CD14-positive monocyte (primary cell): ENCODE data around the gene EIF4B. TPM values are rescaled to one million over a fixed set of nuclear protein-coding genes. Genes with fewer than 3 reads are reported as not detected.
"Not testable (repeated sequence)": the region's sequence is repeated elsewhere in the genome, so short reads cannot be mapped to it uniquely, and the experiment has no call there.

Experiments used
- DNase-seq, 3 donors: peaks; one replicate each; pipeline ENCODE4 v3.0.0-alpha.2; 2011 to 2022
- H2AFZ ChIP-seq: 2 replicates; pipeline ENCODE4 v1.6.0; 2012; ENCODE audit warnings: mild to moderate bottlenecking, low read depth, low read length, inconsistent platforms; ENCODE audit not compliant: insufficient read depth, poor library complexity, severe bottlenecking
- H3K27ac ChIP-seq, 2 donors: 1 replicate in 1 of 2; 2 replicates in 1 of 2; pipeline ENCODE4 v1.5.1; 2012 to 2013; ENCODE audit warnings: low read length in 2 of 2, control low read depth in 1 of 2, inconsistent platforms in 1 of 2, low read depth in 1 of 2, mild to moderate bottlenecking in 1 of 2
- H3K27me3 ChIP-seq, 2 donors: one replicate each; pipeline versions ENCODE4 v1.6.0 to v1.6.1; 2011 to 2013; ENCODE audit warnings: low read length in 2 of 2; ENCODE audit not compliant: control insufficient read depth in 2 of 2, insufficient read depth in 2 of 2
- H3K36me3 ChIP-seq, 2 donors: replicated peaks in 1 of 2; 1 replicate in 1 of 2; 2 replicates in 1 of 2; pipeline versions ENCODE4 v1.5.1 to v1.6.1; 2012 to 2013; ENCODE audit warnings: low read length in 2 of 2, control low read depth in 1 of 2, inconsistent platforms in 1 of 2, mild to moderate bottlenecking in 1 of 2; ENCODE audit not compliant: insufficient read depth in 2 of 2, control insufficient read depth in 1 of 2
- H3K4me1 ChIP-seq, 2 donors: 1 replicate in 1 of 2; 2 replicates in 1 of 2; pipeline versions ENCODE4 v1.5.1 to v1.6.1; 2012 to 2013; ENCODE audit warnings: low read length in 2 of 2, control low read depth in 1 of 2, inconsistent platforms in 1 of 2, mild to moderate bottlenecking in 1 of 2, moderate library complexity in 1 of 2; ENCODE audit not compliant: insufficient read depth in 2 of 2, control insufficient read depth in 1 of 2
- H3K4me2 ChIP-seq: replicated peaks from 2 replicates; pipeline ENCODE3; 2012; ENCODE audit warnings: low read length, moderate library complexity, mild to moderate bottlenecking; ENCODE audit not compliant: poor library complexity, severe bottlenecking; ENCODE audit errors: extremely low read depth
- H3K4me3 ChIP-seq, 3 experiments: fragments of 200-600 bp in 1 of 3; sonication (generic) in 1 of 3; replicated peaks in 1 of 3; 1 replicate in 2 of 3; 2 replicates in 1 of 3; pipeline ENCODE4 v1.5.1; 2011 to 2013; ENCODE audit warnings: low read length in 3 of 3, mild to moderate bottlenecking in 3 of 3, control low read depth in 2 of 3, low read depth in 2 of 3, inconsistent platforms in 1 of 3, moderate library complexity in 1 of 3
- H3K79me2 ChIP-seq: 2 replicates; pipeline ENCODE4 v1.6.0; 2012; ENCODE audit warnings: mild to moderate bottlenecking, control low read depth, inconsistent platforms, low read length, moderate library complexity; ENCODE audit not compliant: insufficient read depth
- H3K9ac ChIP-seq: 2 replicates; pipeline ENCODE4 v1.6.0; 2017; ENCODE audit warnings: low read length, mild to moderate bottlenecking; ENCODE audit not compliant: insufficient read depth, poor library complexity, severe bottlenecking
- H3K9me3 ChIP-seq, 2 donors: replicated peaks in 1 of 2; 1 replicate in 1 of 2; 2 replicates in 1 of 2; pipeline versions ENCODE4 v1.5.1 to v1.6.1; 2012 to 2013; ENCODE audit warnings: low read length in 2 of 2, control low read depth in 1 of 2; ENCODE audit not compliant: control insufficient read depth in 1 of 2, insufficient read depth in 1 of 2
- H4K20me1 ChIP-seq: 2 replicates; pipeline ENCODE4 v1.6.0; 2012; ENCODE audit warnings: mild to moderate bottlenecking, low read length, control low read depth, moderate library complexity; ENCODE audit not compliant: insufficient read depth
- H3K27ac Mint-ChIP-seq, 7 donors: one replicate each; pipeline ENCODE4 v1.8.0; 2020; ENCODE audit warnings: mild to moderate bottlenecking in 7 of 7, mixed read lengths in 7 of 7, moderate library complexity in 6 of 7, inconsistent platforms in 2 of 7
- H3K27me3 Mint-ChIP-seq, 3 donors: one replicate each; pipeline ENCODE4 v1.8.0; 2021 to 2022; ENCODE audit warnings: low read depth in 3 of 3, mild to moderate bottlenecking in 3 of 3, mixed read lengths in 3 of 3, moderate library complexity in 3 of 3, inconsistent platforms in 1 of 3
- H3K36me3 Mint-ChIP-seq, 2 donors: one replicate each; pipeline ENCODE4 v1.8.0; 2020; ENCODE audit warnings: mixed read lengths in 2 of 2, inconsistent platforms in 1 of 2, mild to moderate bottlenecking in 1 of 2
- H3K4me1 Mint-ChIP-seq: one replicate; pipeline ENCODE4 v1.8.0; 2020; ENCODE audit warnings: mild to moderate bottlenecking, mixed read lengths
- H3K4me3 Mint-ChIP-seq, 2 donors: one replicate each; pipeline ENCODE4 v1.8.0; 2020; ENCODE audit warnings: mild to moderate bottlenecking in 2 of 2, mixed read lengths in 2 of 2, moderate library complexity in 1 of 2
- H3K9me3 Mint-ChIP-seq, 7 donors: one replicate each; pipeline ENCODE4 v1.8.0; 2020 to 2022; ENCODE audit warnings: mixed read lengths in 7 of 7, mild to moderate bottlenecking in 6 of 7, moderate library complexity in 6 of 7, inconsistent platforms in 2 of 7
- WGBS: methylation state at CpG from one replicate; pipeline ENCODE4 v1.1.5; 2013; ENCODE audit warnings: missing lambda C conversion rate; ENCODE audit not compliant: insufficient coverage; 5-methylcytosine and 5-hydroxymethylcytosine counted together
- intact Hi-C, 2 donors: fragments of 100-400 bp; cut with micrococcal nuclease; formaldehyde crosslinking; loops; one replicate each; pipeline versions ENCODE4 v1.15.0 to v1.15.1; 2023
- polyA plus RNA-seq, 3 donors: library from polyadenylated mRNA; depleted of rRNA in 1 of 3; unstranded in 2 of 3; stranded (reverse) in 1 of 3; fragments of 300-500 nt in 2 of 3; fragments of >200 nt in 1 of 3; fragmentation: Illumina TruSeq in 2 of 3; gene quantifications; 1 replicate in 2 of 3; 2 replicates in 1 of 3; pipeline ENCODE4 v1.2.3, GENCODE V29; 2012 to 2021
- TF ChIP-seq, protein P1 (sequence below): fragments of 200-600 bp; IDR thresholded peaks from one replicate; pipeline ENCODE4 v1.8.0; 2022; ENCODE audit warnings: antibody characterized with exemption, mild to moderate bottlenecking

EIF4B gene
- polyA plus RNA-seq, 3 donors, result 41.2 to 185 (median 58.6) TPM

DNA sequence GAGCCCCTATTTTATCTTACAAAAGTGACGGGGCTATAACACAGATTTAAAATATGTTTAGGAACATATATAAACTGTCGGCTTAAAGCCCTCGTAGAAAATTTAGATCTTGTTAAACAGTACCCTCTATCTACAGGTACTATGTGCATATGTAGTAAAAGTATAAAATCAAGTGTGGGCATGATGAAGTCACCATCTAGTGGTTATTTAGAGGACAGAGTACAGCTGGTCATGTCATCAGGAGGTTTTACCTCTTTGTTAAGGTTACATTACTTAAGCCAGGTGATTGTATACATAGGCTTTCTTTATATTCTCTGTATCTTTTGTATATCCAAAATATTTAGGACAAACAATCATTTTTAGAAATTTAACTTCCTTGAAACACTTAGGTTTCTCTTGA lies 25.4 kb downstream of the EIF4B start:
- DNase-seq, result no peak
- intact Hi-C loops, result no loop called here
- H2AFZ ChIP-seq, result no peak overlapping the region
- peaks cover 12 to 15% of the 10 kb centered on the region in 2 donors for H3K4me1 ChIP-seq
- H3K4me3 Mint-ChIP-seq, result no peak overlapping the region
- H3K27ac ChIP-seq, result no peak overlapping the region
- H3K9me3 Mint-ChIP-seq, result no peaks in the 10 kb centered on the region
- peaks cover 31% of the 10 kb centered on the region for H4K20me1 ChIP-seq
- no peak overlapping the region for H3K27ac Mint-ChIP-seq
- H3K9me3 ChIP-seq, result no peaks in the 10 kb centered on the region
- TF ChIP-seq, protein P1, sequence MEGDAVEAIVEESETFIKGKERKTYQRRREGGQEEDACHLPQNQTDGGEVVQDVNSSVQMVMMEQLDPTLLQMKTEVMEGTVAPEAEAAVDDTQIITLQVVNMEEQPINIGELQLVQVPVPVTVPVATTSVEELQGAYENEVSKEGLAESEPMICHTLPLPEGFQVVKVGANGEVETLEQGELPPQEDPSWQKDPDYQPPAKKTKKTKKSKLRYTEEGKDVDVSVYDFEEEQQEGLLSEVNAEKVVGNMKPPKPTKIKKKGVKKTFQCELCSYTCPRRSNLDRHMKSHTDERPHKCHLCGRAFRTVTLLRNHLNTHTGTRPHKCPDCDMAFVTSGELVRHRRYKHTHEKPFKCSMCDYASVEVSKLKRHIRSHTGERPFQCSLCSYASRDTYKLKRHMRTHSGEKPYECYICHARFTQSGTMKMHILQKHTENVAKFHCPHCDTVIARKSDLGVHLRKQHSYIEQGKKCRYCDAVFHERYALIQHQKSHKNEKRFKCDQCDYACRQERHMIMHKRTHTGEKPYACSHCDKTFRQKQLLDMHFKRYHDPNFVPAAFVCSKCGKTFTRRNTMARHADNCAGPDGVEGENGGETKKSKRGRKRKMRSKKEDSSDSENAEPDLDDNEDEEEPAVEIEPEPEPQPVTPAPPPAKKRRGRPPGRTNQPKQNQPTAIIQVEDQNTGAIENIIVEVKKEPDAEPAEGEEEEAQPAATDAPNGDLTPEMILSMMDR, result no peak
- no peaks in the 10 kb centered on the region for H3K27me3 Mint-ChIP-seq
- peaks cover 85 to 86% of the 10 kb centered on the region in 2 donors for H3K36me3 ChIP-seq
- H3K27me3 ChIP-seq, result no peaks in the 10 kb centered on the region
- WGBS, result no CpG with 5 or more reads among the region's 3 CpGs
- H3K79me2 ChIP-seq, result no peaks in the 10 kb centered on the region
- H3K36me3 Mint-ChIP-seq, result peaks cover 65 to 93% of the 10 kb centered on the region in 2 donors
- H3K4me2 ChIP-seq, result no peak overlapping the region
- peaks cover 14% of the 10 kb centered on the region for H3K4me1 Mint-ChIP-seq
- no peak overlapping the region for H3K4me3 ChIP-seq
- H3K9ac ChIP-seq, result no peak overlapping the region

GRCh38 chr12:53033832-53034231 lies 27.6 kb downstream of the EIF4B start:
- H3K9me3 Mint-ChIP-seq, H3K27me3 Mint-ChIP-seq, H3K4me2 ChIP-seq, H3K79me2 ChIP-seq, H3K9me3 ChIP-seq, H3K4me3 ChIP-seq, intact Hi-C loops, H2AFZ ChIP-seq, H3K9ac ChIP-seq, H3K27me3 ChIP-seq, DNase-seq: not testable (repeated sequence)
- peaks cover 30% of the 10 kb centered on the region for H4K20me1 ChIP-seq
- Mint-ChIP-seq H3K27ac (peak overlapping the region in 6 of 7 donors; percentile 65 to 89 (median 82)), H3K36me3 (peaks cover 69 to 93% of the 10 kb centered on the region in 2 donors), H3K4me1 (peaks cover 16% of the 10 kb centered on the region), H3K4me3 (peak overlapping the region in 1 of 2 donors; percentile 40)
- WGBS, result 26% methylated on average over 7 of the region's 10 CpGs
- peak overlapping the region in 1 of 2 donors; percentile 62 for H3K27ac ChIP-seq
- H3K4me1 ChIP-seq, result peaks cover 13 to 15% of the 10 kb centered on the region in 2 donors
- peaks cover 83 to 88% of the 10 kb centered on the region in 2 donors for H3K36me3 ChIP-seq
